Psoas muscle (tissue), 8 donors: ENCODE measurements around the gene DYRK2. TPM values are rescaled to one million over a fixed set of nuclear protein-coding genes. Genes with fewer than 3 reads are reported as not detected.
A peak's percentile ranks its signal among the peaks of the same experiment; 100 is the strongest.

Source experiments
- ATAC-seq, 4 donors: fragments of 200-7000 bp; cut with Tn5 transposase; one replicate each; pipeline ENCODE4 v1.9.1; 2020; ENCODE audit warnings: moderate library complexity in 3 of 4, mild to moderate bottlenecking in 2 of 4
- DNase-seq, 2 donors: peaks; one replicate each; pipeline ENCODE4 v3.0.0-alpha.2; 2020
- H3K27ac ChIP-seq: fragments of 200-600 bp; one replicate; pipeline ENCODE4 v1.8.0; 2022
- H3K27me3 ChIP-seq, 3 donors: fragments of 200-600 bp in 1 of 3; one replicate each; pipeline versions ENCODE4 v1.6.1 to v1.8.0; 2013 to 2022; ENCODE audit warnings: low read length in 2 of 3, mild to moderate bottlenecking in 2 of 3, moderate library complexity in 1 of 3; ENCODE audit not compliant: insufficient read depth in 3 of 3
- H3K36me3 ChIP-seq, 2 donors: fragments of 200-600 bp in 1 of 2; one replicate each; pipeline versions ENCODE4 v1.6.1 to v1.8.0; 2013 to 2022; ENCODE audit warnings: low read depth in 1 of 2, mild to moderate bottlenecking in 1 of 2, moderate library complexity in 1 of 2; ENCODE audit not compliant: insufficient read depth in 1 of 2
- H3K4me1 ChIP-seq: fragments of 200-600 bp; one replicate; pipeline ENCODE4 v1.8.0; 2022
- H3K4me3 ChIP-seq: fragments of 200-600 bp; one replicate; pipeline ENCODE4 v1.8.0; 2022; ENCODE audit warnings: mild to moderate bottlenecking
- H3K9me3 ChIP-seq: fragments of 200-600 bp; one replicate; pipeline ENCODE4 v1.8.0; 2022
- WGBS, 3 donors: extraction: QIAGEN DNeasy Blood & Tissue Kit; methylation state at CpG; one replicate each; pipeline versions ENCODE4 v1.1.6 to v1.1.7; 2013; 5-methylcytosine and 5-hydroxymethylcytosine counted together
- intact Hi-C, 2 donors: fragments of 100-400 bp; cut with DNase I; formaldehyde crosslinking; loops; one replicate each; pipeline versions ENCODE4 v1.11.0 to v1.14.2; 2022
- polyA plus RNA-seq, 3 donors: library from polyadenylated mRNA; stranded (reverse); fragments of 200-250 nt; gene quantifications; one replicate each; pipeline ENCODE4 v1.2.3, GENCODE V29; 2013
- total RNA-seq, 4 donors: library from RNA; stranded (reverse); fragmentation: NEBNext Ultra II Directional in 2 of 4; extraction: Animal tissue kit (Norgen Biotek cat#: 25700) in 2 of 4; gene quantifications; one replicate each; pipeline versions ENCODE4 v1.2.1 to v1.2.4, GENCODE V29; 2021 to 2023
- TF ChIP-seq, protein P1 (sequence below): fragments of 200-600 bp; IDR thresholded peaks from one replicate; pipeline ENCODE4 v1.8.0; 2022; ENCODE audit warnings: antibody characterized with exemption
- donor health status: healthy with polysubstance abuse.
- donor health status: DM: no; HTN: no; CAD: no; lungs with moderate emphysema.
- donor health status: Bipolar disorder and iron deficiency.
- donor health status: healthy.
- donor health status: DM: yes; HTN: yes; CAD: no.
- donor health status: DM: no; HTN: no; CAD: no.
- donor health status: DM: no; HTN: no; CAD: no.
- donor health status: DM: yes; HTN: yes; CAD: no.

DYRK2 gene
- total and polyA plus RNA-seq, 7 donors: 2.8 to 46.4 (median 11.0) TPM

- Histone ChIP-seq H3K36me3 (no peaks in the 10 kb centered on the region), H3K4me1 (no peaks in the 10 kb centered on the region), H3K4me3 (no peak overlapping the region), H3K27me3 (no peaks in the 10 kb centered on the region), H3K27ac (no peak overlapping the region), H3K9me3 (no peaks in the 10 kb centered on the region)
- intact Hi-C loops: no loop called here
- TF ChIP-seq, protein P1, sequence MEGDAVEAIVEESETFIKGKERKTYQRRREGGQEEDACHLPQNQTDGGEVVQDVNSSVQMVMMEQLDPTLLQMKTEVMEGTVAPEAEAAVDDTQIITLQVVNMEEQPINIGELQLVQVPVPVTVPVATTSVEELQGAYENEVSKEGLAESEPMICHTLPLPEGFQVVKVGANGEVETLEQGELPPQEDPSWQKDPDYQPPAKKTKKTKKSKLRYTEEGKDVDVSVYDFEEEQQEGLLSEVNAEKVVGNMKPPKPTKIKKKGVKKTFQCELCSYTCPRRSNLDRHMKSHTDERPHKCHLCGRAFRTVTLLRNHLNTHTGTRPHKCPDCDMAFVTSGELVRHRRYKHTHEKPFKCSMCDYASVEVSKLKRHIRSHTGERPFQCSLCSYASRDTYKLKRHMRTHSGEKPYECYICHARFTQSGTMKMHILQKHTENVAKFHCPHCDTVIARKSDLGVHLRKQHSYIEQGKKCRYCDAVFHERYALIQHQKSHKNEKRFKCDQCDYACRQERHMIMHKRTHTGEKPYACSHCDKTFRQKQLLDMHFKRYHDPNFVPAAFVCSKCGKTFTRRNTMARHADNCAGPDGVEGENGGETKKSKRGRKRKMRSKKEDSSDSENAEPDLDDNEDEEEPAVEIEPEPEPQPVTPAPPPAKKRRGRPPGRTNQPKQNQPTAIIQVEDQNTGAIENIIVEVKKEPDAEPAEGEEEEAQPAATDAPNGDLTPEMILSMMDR: no peak
- WGBS, 3 donors: 55 to 61% (median 61%) methylated on average over 2 of the region's 2 CpGs
- no peak for ATAC-seq
- DNase-seq: no peak
These were observed 49.4 kb downstream of the DYRK2 start for GRCh38 chr12:67697967-67698366.

DNA sequence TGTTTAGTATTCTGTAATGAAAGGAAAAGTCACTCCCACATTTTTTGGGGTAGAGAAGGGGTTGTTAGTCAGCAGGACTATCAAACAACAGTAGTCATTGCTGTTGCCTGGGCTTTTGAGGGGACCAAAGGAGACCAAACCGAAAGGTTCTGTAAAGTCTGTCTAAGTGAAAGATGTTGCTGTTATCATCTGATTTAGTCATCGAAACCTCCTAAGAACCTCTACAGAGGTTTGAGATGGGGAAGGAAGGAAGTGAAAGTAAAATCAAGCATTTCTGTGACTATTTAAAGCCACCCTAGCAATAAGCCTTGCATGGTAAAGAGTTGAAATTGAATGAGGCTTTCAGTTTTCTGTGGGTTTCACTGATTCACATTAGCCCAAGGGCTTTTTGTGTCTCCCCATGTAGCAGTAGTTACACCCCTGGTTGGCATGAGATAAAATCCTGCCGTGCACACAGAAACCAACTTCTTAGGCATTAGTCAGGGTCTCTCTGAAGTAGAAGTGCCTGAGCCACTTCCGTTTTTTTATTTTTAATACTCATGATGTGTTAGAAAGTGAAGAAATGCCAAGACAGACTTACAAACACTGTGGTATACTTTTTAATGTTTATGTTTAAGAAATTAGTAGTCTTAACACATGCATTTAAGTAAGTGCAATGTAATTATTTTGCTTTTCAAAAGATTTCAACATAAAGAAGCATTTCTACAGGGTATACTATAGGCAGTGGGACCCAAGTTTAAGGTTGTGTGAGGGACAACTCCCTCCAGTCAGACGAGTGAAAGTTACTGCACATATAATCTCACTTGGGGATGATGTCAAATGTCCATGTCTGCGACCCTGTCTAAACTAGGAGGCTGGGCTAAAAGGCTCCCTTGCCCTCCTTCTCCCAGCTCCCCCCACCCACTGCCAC, 50.4 kb downstream of the DYRK2 start:
- H3K4me3 ChIP-seq: peak overlapping the region; percentile 13
- H3K27ac ChIP-seq: no peak overlapping the region
- no peaks in the 10 kb centered on the region for H3K36me3 ChIP-seq
- TF ChIP-seq, protein P1: no peak
- intact Hi-C loops: no loop called here
- H3K9me3 ChIP-seq: no peaks in the 10 kb centered on the region
- ATAC-seq (no peak), DNase-seq (no peak)
- H3K27me3 ChIP-seq: no peaks in the 10 kb centered on the region
- 65 to 75% (median 67%) methylated on average over 6 of the region's 6 CpGs for WGBS, 3 donors
- H3K4me1 ChIP-seq: no peaks in the 10 kb centered on the region

GRCh38 chr12:67701121-67701520, 52.6 kb downstream of the DYRK2 start:
- TF ChIP-seq, protein P1: no peak
- Histone ChIP-seq H3K27ac (no peak overlapping the region), H3K4me1 (peaks cover 16% of the 10 kb centered on the region), H3K36me3 (no peaks in the 10 kb centered on the region), H3K4me3 (no peak overlapping the region), H3K27me3 (no peaks in the 10 kb centered on the region), H3K9me3 (no peaks in the 10 kb centered on the region)
- no peak for DNase-seq
- intact Hi-C loops: no loop called here
- WGBS, 3 donors: 93 to 97% (median 97%) methylated on average over 2 of the region's 2 CpGs
- no peak for ATAC-seq

- DNase-seq: no peak
- no peak for ATAC-seq
- no peaks in the 10 kb centered on the region for H3K36me3 ChIP-seq
- intact Hi-C loops: no loop called here
- H3K27me3 ChIP-seq: no peaks in the 10 kb centered on the region
- H3K9me3 ChIP-seq: no peaks in the 10 kb centered on the region
- WGBS, 3 donors: 86 to 100% (median 97%) methylated on average over 1 of the region's 1 CpG
- no peak overlapping the region for H3K4me3 ChIP-seq
- TF ChIP-seq, protein P1: no peak
- H3K27ac ChIP-seq: no peak overlapping the region
- H3K4me1 ChIP-seq: peaks cover 20% of the 10 kb centered on the region
These were observed 53.6 kb downstream of the DYRK2 start for GRCh38 chr12:67702136-67702535.
